BJ (cell line): ENCODE results near the gene PF4V1. TPM values are rescaled to one million over a fixed set of nuclear protein-coding genes. Genes with fewer than 3 reads are reported as not detected.

Experiments
- CTCF ChIA-PET: fragments of 350-600 bp; formaldehyde crosslinking; extraction: SDS; loops from one replicate; lab custom pipeline; 2021; ENCODE audit warnings: antibody characterized with exemption, inconsistent platforms; lab: Yijun Ruan, JAX
- POLR2A ChIA-PET: fragments of 300-600 bp; sonication (Branson Sonifier 250); formaldehyde crosslinking; extraction: SDS; loops from one replicate; lab custom pipeline; 2021; ENCODE audit warnings: antibody characterized with exemption; lab: Charles Lee
- DNase-seq: peaks from one replicate; pipeline ENCODE4 v3.0.0-alpha.2; 2011; ENCODE audit warnings: low read depth
- H3K27me3 ChIP-seq: 2 replicates; pipeline ENCODE4 v1.6.0; 2011; ENCODE audit warnings: low read length; ENCODE audit not compliant: control insufficient read depth, insufficient read depth
- H3K36me3 ChIP-seq: 2 replicates; pipeline ENCODE4 v1.5.1; 2011; ENCODE audit warnings: low read length; ENCODE audit not compliant: control insufficient read depth, insufficient read depth
- H3K4me3 ChIP-seq: 2 replicates; pipeline ENCODE4 v1.5.1; 2011; ENCODE audit warnings: low read depth, mild to moderate bottlenecking, control low read depth, low read length
- CTCF ChIP-seq: IDR thresholded peaks from 2 replicates; pipeline ENCODE4 v1.5.1; 2011; ENCODE audit warnings: low read depth, mild to moderate bottlenecking, control low read depth, inconsistent platforms, low read length, moderate library complexity; ENCODE audit not compliant: insufficient read depth
- polyA plus RNA-seq: library from polyadenylated mRNA; depleted of rRNA; stranded (reverse); fragments of >200 nt; gene quantifications from 2 replicates; pipeline ENCODE4 v1.2.3, GENCODE V29; 2011

Gene PF4V1
- polyA plus RNA-seq, 1 experiment, result not detected

DNA sequence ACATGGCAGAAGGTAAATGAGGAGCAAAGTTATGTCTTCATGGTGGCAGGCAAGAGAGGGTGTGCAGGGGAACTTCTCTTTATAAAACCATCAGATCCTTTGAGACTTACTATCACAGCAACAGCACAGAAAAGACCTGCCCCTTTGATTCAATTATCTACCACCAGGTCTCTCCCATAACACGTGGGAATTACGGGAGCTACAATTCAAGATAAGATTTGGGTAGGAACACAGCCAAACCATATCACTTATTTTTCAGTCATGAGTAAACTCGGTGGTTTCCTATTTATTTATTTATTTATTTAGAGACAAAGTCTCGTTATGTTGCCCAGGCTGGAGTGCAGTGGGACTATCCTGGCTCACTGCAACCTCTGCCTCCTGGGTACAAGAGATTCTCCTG is 38.2 kb downstream of the PF4V1 start:
- Histone ChIP-seq H3K36me3 (no peaks in the 10 kb centered on the region), H3K27me3 (no peaks in the 10 kb centered on the region), H3K4me3 (no peak overlapping the region)
- ChIA-PET CTCF (interaction anchor here (1.7 kb wide), 1 partner anchor 229 kb away, joined by 6 read pairs; no protein-coding TSS in a partner anchor), POLR2A (no interaction called here)
- TF ChIP-seq CTCF, result no peak
- DNase-seq, result no peak

- TF ChIP-seq CTCF, result no peak
- CTCF ChIA-PET, result interaction anchor here (0.6 to 1.7 kb wide), 3 partner anchors 189 to 242 kb away, joined by 3 to 6 read pairs (median 3); no protein-coding TSS in a partner anchor
Measured at GRCh38 chr4:73891739-73892405, 38.8 kb downstream of the PF4V1 start.

DNA sequence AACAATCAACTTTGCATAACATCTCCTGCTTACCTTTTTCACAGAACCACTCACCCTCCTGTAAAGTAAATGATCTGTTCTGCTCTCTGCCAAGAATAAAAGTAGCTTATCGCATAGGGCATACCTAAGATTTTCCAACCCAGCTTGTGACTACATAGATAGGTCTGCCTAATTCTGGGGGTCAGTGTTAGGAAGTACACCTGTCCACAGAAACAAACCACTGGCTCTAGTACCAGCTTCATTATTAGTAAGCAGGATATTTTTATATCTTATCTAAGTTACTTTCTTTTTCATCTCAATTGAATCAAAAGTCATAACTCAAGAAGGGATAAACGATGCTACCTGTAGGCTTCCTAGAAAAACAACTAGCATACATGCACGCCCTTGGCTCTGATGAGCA is 39.9 kb downstream of the PF4V1 start:
- CTCF ChIA-PET, result interaction anchor here (1.0 to 1.1 kb wide), 2 partner anchors 30 to 231 kb away, joined by 3 to 4 read pairs; no protein-coding TSS in a partner anchor
- no peaks in the 10 kb centered on the region for H3K27me3 ChIP-seq
- no peak for TF ChIP-seq CTCF
- POLR2A ChIA-PET, result no interaction called here
- no peaks in the 10 kb centered on the region for H3K36me3 ChIP-seq
- no peak for DNase-seq
- H3K4me3 ChIP-seq, result no peak overlapping the region

More at GRCh38 chr4:73891739-73892405, 38.8 kb downstream of the PF4V1 start:
- Histone ChIP-seq H3K36me3 (no peaks in the 10 kb centered on the region), H3K4me3 (no peak overlapping the region), H3K27me3 (no peaks in the 10 kb centered on the region)
- POLR2A ChIA-PET, result no interaction called here
- peak; percentile 93 for DNase-seq

DNA sequence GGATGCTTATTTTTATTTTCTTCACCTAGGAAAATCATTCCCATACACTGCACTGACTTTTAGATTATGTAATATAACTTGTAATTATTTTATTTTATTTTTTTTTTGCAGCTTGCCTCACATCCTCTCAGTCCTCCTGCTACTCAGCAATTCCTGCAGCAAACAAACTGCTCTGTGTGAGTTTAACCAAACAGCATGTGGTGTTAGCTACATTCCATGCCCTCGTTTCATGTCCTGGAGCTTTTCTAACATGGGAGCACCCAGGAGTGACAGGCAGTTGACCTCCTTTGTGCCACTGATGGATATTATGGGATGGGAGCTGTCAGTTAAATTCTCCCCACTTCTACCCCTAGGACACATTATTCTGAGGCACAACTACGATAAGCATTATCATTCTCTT is 40.9 kb downstream of the PF4V1 start:
- ChIA-PET POLR2A (no interaction called here), CTCF (interaction anchor here (1.1 to 2.0 kb wide), 4 partner anchors 17 to 232 kb away, joined by 3 to 7 read pairs (median 4); no protein-coding TSS in a partner anchor)
- no peak for TF ChIP-seq CTCF
- DNase-seq, result no peak
- H3K36me3 ChIP-seq, result no peaks in the 10 kb centered on the region
- no peaks in the 10 kb centered on the region for H3K27me3 ChIP-seq
- H3K4me3 ChIP-seq, result no peak overlapping the region

- ChIA-PET CTCF (interaction anchor here (1.3 to 2.0 kb wide), 2 partner anchors 31 to 233 kb away, joined by 3 to 7 read pairs; no protein-coding TSS in a partner anchor), POLR2A (no interaction called here)
- DNase-seq, result no peak
- no peaks in the 10 kb centered on the region for H3K27me3 ChIP-seq
- H3K36me3 ChIP-seq, result no peaks in the 10 kb centered on the region
- no peak overlapping the region for H3K4me3 ChIP-seq
- no peak for TF ChIP-seq CTCF
Measured at GRCh38 chr4:73895201-73896175, 42.4 kb downstream of the PF4V1 start.
